ENCODE measurements around the gene MACROD2. TPM values are rescaled to one million over a fixed set of nuclear protein-coding genes. Genes with fewer than 3 reads are reported as not detected.

The MACROD2 gene
- total RNA-seq, 4 donors from 2014 or later = 1.8 to 4.8 (median 2.9) TPM

DNA sequence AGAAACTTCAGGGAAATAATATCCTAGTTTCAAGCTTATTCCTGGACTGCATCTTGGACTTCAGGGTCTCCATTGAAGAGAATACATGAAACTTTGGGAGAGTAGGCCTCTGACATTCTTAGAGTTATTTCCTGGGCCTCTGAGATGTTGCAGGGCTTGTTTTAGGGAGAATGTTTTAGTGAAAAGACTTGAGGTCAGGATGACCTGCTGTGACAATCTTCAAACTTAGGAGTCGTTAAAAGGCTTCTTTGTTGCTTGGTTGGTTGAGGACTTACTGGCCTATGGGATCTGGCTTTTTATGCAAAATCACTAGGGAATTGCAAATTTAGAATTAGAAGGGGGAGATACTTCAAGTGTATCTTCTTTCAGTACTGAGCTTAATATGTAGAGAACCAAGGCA is 955.3 kb downstream of the MACROD2 start:
- no peak for TF ChIP-seq POLR2A (IDR thresholded peaks at IDR 0.05)
- TF ChIP-seq CTCF (IDR thresholded peaks at IDR 0.05) = no peak
- no peak overlapping the region for H3K4me3 ChIP-seq
- intact Hi-C loops (cut with DNase I) = no loop called here
- H3K27me3 ChIP-seq = no peaks in the 10 kb centered on the region
- no peaks in the 10 kb centered on the region for H3K9me3 ChIP-seq
- DNase-seq = no peak
- WGBS, 2 donors = 73 to 81% methylated on average over 1 of the region's 1 CpG
- H3K27ac ChIP-seq = no peak overlapping the region
- no peaks in the 10 kb centered on the region for H3K36me3 ChIP-seq
- no peaks in the 10 kb centered on the region for H3K4me1 ChIP-seq

GRCh38 chr20:14951105-14951504 is 955.8 kb downstream of the MACROD2 start:
- H3K4me1 ChIP-seq = no peaks in the 10 kb centered on the region
- no peak for TF ChIP-seq CTCF (IDR thresholded peaks at IDR 0.05)
- TF ChIP-seq POLR2A (IDR thresholded peaks at IDR 0.05) = no peak
- H3K36me3 ChIP-seq = no peaks in the 10 kb centered on the region
- no peak overlapping the region for H3K4me3 ChIP-seq
- intact Hi-C loops (cut with DNase I) = no loop called here
- H3K9me3 ChIP-seq = no peaks in the 10 kb centered on the region
- no peak for DNase-seq
- no peak overlapping the region for H3K27ac ChIP-seq
- WGBS, 2 donors = 71 to 73% methylated on average over 1 of the region's 1 CpG
- no peaks in the 10 kb centered on the region for H3K27me3 ChIP-seq

DNA sequence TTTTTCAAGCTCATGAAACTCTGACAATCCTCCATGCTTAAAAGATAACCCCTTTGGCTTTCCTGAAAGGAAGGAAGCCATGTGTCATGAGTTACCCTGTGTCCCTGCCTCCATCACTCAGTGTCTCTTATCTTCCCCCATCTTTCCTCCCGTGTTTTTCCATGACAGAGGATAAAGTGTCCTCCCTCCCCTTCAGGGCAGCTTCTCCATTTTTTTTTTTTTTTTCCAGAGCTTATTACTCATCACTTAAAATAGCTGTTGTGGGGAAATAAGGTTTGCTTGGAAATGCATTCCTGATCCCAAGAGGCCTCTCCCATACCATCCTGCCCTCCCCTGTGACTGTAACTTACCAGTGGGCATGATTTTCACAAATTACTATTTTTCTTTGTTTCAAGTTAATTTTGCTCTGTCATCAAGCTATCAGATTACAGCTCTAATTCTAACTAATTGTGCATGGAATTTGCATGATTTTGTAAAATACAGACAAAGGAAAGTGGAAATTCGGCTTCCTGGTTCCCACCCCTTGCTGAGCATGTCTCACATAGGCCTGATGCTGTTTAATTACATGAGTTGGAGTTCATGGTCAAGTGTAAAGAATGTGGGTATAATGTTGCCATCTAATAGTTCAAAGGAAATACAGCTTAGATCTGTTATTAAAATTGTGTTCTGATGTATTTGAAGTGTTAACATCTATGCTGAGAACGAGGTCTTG is 956.5 kb downstream of the MACROD2 start:
- no peak for DNase-seq

GRCh38 chr20:14953736-14954135 is 958.4 kb downstream of the MACROD2 start:
- 83 to 91% methylated on average over 2 of the region's 2 CpGs for WGBS, 2 donors
- Histone ChIP-seq H3K4me1 (no peaks in the 10 kb centered on the region), H3K9me3 (no peaks in the 10 kb centered on the region), H3K27me3 (no peaks in the 10 kb centered on the region), H3K4me3 (no peak overlapping the region), H3K36me3 (no peaks in the 10 kb centered on the region), H3K27ac (no peak overlapping the region)
- no peak for TF ChIP-seq POLR2A (IDR thresholded peaks at IDR 0.05)
- no peak for TF ChIP-seq CTCF (IDR thresholded peaks at IDR 0.05)
- intact Hi-C loops (cut with DNase I) = no loop called here
- DNase-seq = no peak

More for the DNA sequence above, 956.5 kb downstream of the MACROD2 start:
- Histone ChIP-seq H3K27me3 (no peaks in the 10 kb centered on the region), H3K27ac (no peak overlapping the region), H3K4me3 (no peak overlapping the region), H3K4me1 (no peaks in the 10 kb centered on the region), H3K9me3 (no peaks in the 10 kb centered on the region), H3K36me3 (no peaks in the 10 kb centered on the region)
- intact Hi-C loops (cut with DNase I) = no loop called here
- no peak for TF ChIP-seq POLR2A (IDR thresholded peaks at IDR 0.05)
- TF ChIP-seq CTCF (IDR thresholded peaks at IDR 0.05) = no peak
- WGBS, 2 donors = 39 to 40% methylated on average over 3 of the region's 3 CpGs

DNA sequence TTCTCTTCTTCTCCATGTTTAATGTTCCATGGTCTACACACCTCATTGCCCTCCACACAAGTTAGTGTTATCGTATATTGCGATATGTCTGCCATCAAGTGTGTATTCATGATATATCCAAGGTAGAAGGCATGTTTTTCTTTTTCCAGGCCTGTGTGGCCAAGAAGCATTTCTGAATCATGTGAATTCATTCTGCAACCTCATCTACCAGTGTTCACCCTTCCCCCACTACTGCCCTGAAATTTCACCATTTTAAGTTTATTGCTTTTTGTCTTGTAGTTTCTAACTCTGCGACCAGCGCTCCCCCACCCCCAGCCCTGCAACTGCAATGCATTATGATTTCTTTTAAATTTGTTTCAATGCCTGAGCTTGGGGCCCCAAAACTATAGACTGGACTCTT is 960.1 kb downstream of the MACROD2 start:
- 74 to 81% methylated on average over 4 of the region's 4 CpGs for WGBS, 2 donors
- H3K4me1 ChIP-seq = no peaks in the 10 kb centered on the region
- no peaks in the 10 kb centered on the region for H3K9me3 ChIP-seq
- no peak for DNase-seq
- intact Hi-C loops (cut with DNase I) = no loop called here
- no peak overlapping the region for H3K27ac ChIP-seq
- H3K36me3 ChIP-seq = no peaks in the 10 kb centered on the region
- no peak overlapping the region for H3K4me3 ChIP-seq
- TF ChIP-seq POLR2A (IDR thresholded peaks at IDR 0.05) (no peak), CTCF (IDR thresholded peaks at IDR 0.05) (no peak)
- no peaks in the 10 kb centered on the region for H3K27me3 ChIP-seq
